Astrocyte of the spinal cord (primary cell): Measurements from ENCODE around the gene BRINP2.

Experiments used
- DNase-seq: peaks from one replicate; pipeline ENCODE4 v3.0.0; 2011; ENCODE audit warnings: low read depth, low spot score
- H3K4me3 ChIP-seq: 2 replicates; pipeline ENCODE4 v1.5.1; 2011; ENCODE audit warnings: low read depth, mild to moderate bottlenecking, low read length, moderate library complexity
- in situ Hi-C: cut with HindIII; loops from 2 replicates; pipeline ENCODE4 v1.10.0; 2017; ENCODE audit warnings: low sequenced_read_pairs
- TF ChIP-seq, protein P1 (sequence below): IDR thresholded peaks from 2 replicates; pipeline ENCODE4 v1.5.1; 2012; ENCODE audit warnings: low read depth, mild to moderate bottlenecking, low read length, inconsistent platforms

BRINP2 gene

DNA sequence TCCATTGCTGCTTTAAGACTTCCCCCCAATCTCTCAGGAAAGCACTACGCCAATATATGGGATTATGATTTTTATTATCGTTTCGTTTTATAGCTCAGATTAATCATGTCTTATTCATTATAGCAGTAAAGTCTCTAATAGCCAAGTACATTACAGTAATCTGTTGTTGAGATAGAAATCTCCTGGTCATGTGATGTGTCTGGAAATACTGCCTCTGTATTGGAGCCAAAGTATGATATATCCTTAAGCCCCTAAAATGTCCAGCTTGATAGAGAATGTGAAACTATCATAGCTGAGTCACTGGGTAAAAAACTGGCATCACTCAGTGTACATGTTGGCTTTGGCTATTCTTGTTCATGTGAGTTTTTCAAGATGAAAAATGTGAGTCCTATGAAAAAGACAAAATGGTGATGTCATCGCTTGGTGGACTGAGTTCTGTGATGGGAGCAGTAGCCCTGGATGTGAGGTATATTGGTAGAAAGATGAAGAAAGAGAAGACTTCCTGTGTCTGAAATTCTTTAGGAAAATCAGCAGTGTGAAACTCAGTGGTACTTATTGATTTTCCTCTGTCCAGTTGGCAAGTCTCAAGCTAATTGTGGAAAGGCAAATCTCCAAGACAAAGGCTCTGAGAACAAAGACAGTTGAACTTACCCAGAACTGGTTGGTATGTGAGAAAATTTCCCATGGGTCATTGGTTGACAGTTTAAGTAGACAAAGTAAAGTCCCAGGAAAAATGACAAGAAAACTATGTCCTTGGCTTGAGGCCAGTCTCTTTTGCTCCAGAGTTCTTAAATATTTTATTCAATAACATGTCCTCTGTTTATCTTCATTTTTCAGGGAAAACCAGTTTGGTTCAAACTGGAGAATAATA, 76.2 kb downstream of the BRINP2 start:
- in situ Hi-C loops: no loop called here
- peak; percentile 8 for DNase-seq

DNA sequence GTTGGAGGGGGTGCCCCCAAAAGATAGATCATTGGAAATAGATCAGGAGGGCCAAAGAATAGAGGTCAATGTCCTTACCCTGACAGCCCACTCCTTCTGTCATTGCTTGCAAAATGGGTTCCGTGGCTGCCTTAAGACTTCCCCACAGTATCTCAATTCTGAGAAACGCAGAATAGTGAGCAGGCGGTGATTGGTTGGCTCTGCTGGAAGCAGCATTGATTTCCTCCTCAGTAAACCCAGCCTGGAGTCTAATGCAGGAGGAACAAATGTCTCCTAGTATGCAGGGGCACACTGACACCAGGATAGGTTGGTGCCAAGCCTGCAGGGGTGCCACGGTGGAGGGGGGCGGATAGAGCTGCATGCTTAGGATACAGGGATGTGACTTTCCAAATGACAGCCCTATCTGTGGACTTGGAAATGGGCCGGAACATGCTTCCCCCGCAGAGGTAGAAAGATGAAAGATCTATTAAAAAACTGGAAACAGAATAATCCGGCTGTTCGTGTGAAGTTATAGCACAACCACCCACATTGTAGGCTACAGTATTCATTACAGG, 76.9 kb downstream of the BRINP2 start:
- no peak for DNase-seq
- in situ Hi-C loops: no loop called here
- TF ChIP-seq, protein P1, sequence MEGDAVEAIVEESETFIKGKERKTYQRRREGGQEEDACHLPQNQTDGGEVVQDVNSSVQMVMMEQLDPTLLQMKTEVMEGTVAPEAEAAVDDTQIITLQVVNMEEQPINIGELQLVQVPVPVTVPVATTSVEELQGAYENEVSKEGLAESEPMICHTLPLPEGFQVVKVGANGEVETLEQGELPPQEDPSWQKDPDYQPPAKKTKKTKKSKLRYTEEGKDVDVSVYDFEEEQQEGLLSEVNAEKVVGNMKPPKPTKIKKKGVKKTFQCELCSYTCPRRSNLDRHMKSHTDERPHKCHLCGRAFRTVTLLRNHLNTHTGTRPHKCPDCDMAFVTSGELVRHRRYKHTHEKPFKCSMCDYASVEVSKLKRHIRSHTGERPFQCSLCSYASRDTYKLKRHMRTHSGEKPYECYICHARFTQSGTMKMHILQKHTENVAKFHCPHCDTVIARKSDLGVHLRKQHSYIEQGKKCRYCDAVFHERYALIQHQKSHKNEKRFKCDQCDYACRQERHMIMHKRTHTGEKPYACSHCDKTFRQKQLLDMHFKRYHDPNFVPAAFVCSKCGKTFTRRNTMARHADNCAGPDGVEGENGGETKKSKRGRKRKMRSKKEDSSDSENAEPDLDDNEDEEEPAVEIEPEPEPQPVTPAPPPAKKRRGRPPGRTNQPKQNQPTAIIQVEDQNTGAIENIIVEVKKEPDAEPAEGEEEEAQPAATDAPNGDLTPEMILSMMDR: no peak
- H3K4me3 ChIP-seq: no peak overlapping the region

More for the DNA sequence above, 76.2 kb downstream of the BRINP2 start:
- TF ChIP-seq, protein P1: no peak
- H3K4me3 ChIP-seq: no peak overlapping the region

DNA sequence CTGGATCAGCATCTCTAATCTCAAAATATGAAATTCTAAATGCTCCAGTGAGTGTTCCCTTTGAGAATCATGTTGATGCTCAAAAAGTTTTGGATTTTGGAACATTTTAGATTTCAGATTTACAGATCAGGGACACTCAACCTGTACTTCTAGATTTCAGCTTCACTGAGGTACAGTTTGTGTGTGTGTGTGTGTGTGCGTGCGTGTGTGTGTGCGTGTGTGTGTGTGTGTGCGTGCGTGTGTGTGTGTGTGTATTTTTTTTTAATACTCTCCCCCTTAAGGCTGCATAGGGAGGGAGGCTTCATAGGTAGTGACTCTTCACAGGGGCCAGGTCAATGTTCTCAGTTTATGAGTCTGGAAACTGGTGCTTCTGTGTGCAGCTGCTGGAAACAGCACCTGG, 77.5 kb downstream of the BRINP2 start:
- DNase-seq: no peak
- no peak overlapping the region for H3K4me3 ChIP-seq
- TF ChIP-seq, protein P1: no peak
- in situ Hi-C loops: no loop called here

DNA sequence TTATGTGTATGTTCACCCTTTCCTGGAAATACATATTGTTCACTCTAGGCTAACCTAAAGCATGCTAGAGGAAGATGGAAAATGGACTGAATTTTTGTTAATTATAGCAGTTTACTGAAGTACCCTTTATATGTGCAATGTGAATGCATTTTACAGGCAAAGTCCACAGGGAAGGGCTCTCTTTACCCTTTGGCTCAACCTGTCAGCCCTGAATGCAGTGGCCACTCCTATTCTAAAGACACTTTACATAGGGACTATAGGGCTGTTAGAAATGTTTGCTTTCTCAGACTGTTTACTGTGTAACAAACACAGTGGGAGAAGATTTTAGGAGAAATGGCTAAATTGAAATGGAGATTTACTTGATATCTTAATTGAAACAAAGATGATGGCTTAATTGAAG, 78.5 kb downstream of the BRINP2 start:
- TF ChIP-seq, protein P1: no peak
- in situ Hi-C loops: no loop called here
- no peak for DNase-seq
- no peak overlapping the region for H3K4me3 ChIP-seq

DNA sequence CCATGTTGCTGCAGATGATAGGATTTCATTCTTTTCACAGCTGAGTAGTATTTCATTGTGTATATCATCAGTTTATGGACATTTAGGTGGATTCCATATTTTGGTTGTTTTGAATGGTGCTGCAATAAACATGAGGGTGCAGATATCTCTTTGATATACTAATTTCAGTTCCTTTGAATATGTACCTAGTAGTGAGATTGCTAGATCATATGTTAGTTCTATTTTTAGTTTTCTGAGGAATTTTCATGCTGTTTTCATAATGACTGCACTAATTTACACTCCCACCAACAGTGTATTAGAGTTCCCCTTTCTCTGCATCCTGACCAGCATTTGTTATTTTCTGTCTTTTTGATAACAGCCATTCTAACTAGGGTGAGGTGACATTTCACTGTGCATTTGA, 82.1 kb downstream of the BRINP2 start:
- TF ChIP-seq, protein P1: no peak
- no peak for DNase-seq
- H3K4me3 ChIP-seq: no peak overlapping the region
- in situ Hi-C loops: no loop called here

DNA sequence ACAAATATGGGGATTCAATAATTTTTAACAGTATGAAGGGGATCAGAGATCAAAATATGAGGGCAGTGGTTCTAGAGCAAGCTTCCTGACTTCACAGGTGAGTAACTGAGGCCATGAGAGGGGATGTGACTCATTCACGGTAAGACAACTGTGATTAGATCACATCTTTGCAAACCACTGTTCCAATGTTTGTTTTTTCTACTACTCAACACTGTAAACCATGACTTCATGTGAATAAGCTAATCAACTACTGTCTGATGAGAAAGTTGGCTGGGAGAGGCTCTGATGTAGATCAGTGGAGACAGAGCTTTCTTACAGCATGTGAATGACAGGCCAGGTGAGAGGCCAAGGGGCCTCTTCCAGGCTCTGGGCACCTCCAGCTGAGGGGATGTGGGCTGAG, 84.7 kb downstream of the BRINP2 start:
- TF ChIP-seq, protein P1: no peak
- H3K4me3 ChIP-seq: no peak overlapping the region
- peak; percentile 53 for DNase-seq
- in situ Hi-C loops: no loop called here
